NCI-H345 (cell line): ENCODE measurements around the gene STAB2.

Experiments
- DNase-seq: peaks from one replicate; lab custom pipeline; 2025; lab: John Stamatoyannopoulos, UW

Gene STAB2

GRCh38 chr12:103586791-103587370, at the start of gene STAB2:
Gene STAB2 (plus strand): TSS chr12:103587273. CDS start chr12:103587477, 204 bp downstream.
- no peak for DNase-seq

- DNase-seq, result no peak
Measured at GRCh38 chr12:103538397-103538796, 48.7 kb upstream of the STAB2 start.

GRCh38 chr12:103540319-103540718, 46.8 kb upstream of the STAB2 start:
- no peak for DNase-seq

GRCh38 chr12:103542078-103542477, 45.0 kb upstream of the STAB2 start:
- DNase-seq, result no peak

- DNase-seq, result peak; percentile 74
Measured at GRCh38 chr12:103546959-103547358, 40.1 kb upstream of the STAB2 start.

DNA sequence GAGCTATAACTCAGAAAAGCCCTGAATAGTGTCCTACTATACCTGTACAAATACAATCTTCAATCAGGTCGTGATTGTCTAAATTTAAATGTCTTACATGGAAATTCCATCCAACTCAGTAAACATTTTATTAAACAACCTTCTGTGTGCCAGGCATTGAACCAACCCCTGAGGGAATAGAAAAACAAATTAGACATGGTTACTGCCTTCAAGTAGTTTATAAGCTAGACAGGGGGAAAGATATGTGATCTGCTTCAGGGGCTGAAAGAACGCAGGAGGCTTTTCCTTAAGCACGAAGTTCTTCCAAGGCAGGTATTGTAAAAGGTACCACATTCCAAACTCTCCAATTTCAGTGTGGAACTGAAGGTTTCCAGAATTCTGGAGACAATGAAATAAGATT, 39.7 kb upstream of the STAB2 start:
- peak; percentile 74 for DNase-seq

DNA sequence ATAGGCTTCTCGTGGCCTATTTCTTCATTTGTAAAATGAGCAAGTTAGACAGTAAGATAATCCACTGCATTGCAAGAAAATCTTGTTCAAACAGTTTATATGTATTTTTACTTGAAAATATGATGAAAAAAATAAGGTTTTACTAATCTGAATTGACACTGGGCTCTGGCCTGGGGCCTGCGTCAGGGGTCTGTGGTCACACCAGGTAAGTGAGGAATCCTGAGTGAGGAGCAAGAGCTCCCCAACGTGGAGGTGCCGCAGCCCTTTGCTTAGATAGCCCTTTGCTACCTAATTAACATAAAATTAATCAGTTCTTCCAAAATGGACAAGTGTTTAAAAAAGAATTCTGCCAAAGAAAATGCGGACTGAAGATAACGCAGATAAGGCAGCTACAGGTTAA, 39.1 kb upstream of the STAB2 start:
- peak; percentile 69 for DNase-seq

DNA sequence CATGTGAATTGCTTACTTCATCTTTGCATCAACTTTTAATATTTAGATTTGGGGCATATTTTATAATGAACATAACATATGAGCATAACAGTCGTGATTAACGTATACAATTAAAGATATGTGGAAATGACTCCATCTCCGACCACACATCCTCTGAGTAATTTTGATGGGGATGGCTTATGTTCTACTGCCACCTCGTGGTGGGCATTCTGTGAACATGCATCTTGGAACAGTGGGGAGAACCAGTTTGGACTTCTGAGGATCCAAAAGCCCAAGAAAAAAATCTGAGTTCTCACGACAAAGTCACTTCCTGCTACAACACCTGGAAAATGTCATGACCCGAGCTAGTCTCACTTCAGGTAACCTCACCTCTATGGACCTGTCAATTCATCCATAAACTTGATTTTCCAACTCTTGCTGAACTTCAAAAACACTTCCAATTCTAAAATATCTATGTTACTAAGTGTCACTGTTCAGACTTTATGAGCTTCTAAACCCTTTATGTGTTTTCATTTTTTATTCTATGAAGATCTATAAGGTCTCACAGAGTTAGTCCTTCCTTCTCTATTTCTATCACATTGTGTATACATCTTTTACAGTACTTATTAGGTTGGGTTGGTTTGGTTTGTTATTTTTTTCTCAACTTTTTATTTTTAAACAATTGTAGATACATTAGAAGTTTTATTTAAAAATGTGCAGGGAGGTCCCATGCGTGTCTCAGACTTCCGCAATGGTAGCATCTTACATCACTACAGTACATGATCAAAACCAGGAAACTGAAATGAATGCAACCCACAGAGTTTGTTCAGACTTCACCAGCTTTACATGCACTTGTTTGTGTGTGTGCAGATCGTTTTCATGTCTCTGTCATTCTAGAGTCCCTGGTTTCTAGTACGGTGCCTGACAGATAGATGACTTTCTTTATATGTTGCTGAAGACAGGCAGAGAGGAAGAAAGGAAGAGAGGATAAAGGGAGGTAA, 38.2 kb upstream of the STAB2 start:
- peak; percentile 85 for DNase-seq

GRCh38 chr12:103556890-103557627, 30.0 kb upstream of the STAB2 start:
- no peak for DNase-seq

DNA sequence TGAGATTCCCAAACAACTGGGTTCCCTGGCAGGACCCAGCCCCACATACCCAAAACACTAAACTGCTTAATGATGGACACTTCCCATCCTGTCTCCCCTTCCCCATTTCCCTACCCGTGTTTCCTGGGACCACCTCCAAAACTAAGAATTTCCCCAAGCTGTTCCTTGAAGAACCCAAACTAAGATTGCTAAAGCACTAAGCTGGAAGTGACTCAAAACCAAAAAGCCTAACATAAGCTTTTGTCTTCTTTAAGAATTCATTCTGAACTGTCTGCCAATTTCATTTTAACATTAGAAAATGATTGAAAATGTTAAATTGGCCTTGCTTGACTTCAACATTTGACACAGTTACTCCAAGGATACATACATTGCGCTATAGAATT, 29.5 kb upstream of the STAB2 start:
- DNase-seq, result no peak

- DNase-seq, result no peak
Measured at GRCh38 chr12:103558879-103559278, 28.2 kb upstream of the STAB2 start.

DNA sequence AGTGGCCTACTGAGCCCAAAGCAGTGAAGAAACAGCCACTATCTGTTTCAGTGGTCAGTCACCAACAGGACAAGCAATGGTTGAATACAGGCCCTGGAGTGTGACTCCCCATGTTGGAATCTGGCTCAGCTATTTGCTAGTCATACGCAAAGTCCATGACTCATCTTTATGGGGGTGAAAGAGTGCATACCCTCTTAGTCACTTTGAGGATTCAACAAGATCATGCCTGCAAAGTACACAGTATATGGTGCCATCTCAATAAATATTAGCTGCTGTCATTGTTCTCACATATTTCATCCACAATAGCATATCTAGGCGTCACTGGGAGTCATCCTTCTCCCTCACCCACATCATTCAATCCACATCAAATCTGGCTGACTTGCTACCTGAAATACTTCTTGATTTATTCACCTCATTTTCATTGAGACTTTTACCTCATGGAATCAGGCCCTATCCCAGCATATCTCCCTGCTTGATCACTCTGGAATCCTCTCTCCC, 26.4 kb upstream of the STAB2 start:
- no peak for DNase-seq

DNA sequence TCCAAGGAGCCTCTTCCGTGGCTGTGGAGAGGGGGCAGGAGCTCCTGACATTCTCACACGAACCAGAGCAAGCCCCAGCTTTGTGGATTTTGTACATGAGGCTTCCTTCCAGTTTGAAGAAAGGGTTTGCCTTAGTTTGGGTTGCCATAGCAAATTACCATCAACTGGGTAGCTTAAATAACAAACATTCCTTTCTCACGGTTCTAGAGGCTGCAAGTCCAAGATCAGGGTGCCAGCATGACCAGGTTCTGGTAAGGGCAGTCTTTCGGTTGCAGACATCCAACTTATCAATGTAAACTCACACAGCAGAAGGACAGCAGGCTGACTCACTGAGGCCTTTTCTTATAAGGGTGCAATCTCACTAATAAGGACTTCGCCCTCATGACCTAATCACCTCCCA, 25.9 kb upstream of the STAB2 start:
- DNase-seq, result no peak

GRCh38 chr12:103566398-103566797, 20.7 kb upstream of the STAB2 start:
- DNase-seq, result no peak

GRCh38 chr12:103569278-103569677, 17.8 kb upstream of the STAB2 start:
- no peak for DNase-seq

DNA sequence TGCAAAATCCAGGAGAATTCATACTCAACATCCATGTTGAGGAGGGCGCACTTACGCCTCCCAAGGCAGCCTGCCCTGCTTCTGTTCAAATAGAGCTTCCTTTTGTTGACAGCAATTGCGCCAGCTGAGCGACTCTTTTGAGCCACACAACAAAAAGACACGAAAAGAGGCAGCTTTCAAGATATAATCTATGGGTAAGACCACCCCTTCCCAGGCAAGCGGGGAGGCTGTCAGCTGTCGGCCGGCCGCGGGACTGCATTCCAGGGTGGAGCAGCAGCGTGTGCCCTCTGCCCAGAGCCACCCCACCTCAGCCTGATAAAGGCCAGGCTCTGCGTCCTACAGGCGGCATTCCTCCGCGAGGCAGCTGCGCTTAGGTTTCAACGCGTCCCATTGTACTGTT, 15.8 kb upstream of the STAB2 start:
- DNase-seq, result peak; percentile 77

GRCh38 chr12:103572312-103573045, 14.6 kb upstream of the STAB2 start:
- DNase-seq, result no peak

GRCh38 chr12:103573185-103573584, 13.9 kb upstream of the STAB2 start:
- no peak for DNase-seq

- no peak for DNase-seq
Measured at GRCh38 chr12:103578926-103579325, 8.1 kb upstream of the STAB2 start.

GRCh38 chr12:103580026-103580425, 7.0 kb upstream of the STAB2 start:
- no peak for DNase-seq

DNA sequence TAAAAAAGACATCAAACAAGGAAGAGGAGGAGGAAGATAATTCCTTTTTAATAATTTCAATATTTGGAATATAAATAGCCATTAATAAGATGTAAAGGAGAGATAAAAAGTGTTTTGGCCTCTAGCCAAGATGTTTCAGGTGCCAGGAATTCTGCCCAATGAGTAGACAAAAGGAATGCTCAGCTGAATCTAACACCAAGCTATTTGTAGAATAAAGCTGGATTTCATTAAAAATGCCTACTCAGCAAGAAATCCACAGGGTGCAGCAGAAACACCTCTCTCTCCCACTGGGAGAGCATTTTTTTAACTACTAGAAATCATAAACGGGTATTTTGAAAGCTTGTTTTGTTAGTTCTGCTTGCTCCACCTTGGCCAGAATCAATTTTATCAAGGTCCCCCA, 4.1 kb upstream of the STAB2 start:
- no peak for DNase-seq

DNA sequence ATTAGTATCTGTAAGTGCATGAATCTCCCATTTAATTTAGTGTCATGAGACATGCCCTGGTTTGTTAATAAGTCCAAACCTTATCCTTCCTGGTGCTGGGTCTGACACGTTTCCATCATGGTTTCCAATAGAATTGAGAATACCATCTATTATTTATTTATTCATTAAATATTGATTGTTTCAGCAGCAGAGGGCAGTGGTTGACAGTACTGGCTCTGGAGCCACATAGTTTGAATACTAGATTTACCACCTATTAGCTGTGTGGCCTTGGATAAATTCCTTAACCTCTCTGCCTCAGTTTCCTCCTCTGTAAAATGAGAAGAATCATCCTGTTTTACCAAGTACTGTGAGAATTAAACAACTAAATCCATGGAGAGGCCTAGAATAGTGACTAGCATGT, 941 bp upstream of the STAB2 start:
- no peak for DNase-seq
